ENCODE data around the gene MEF2A. TPM values are rescaled to one million over a fixed set of nuclear protein-coding genes. Genes with fewer than 3 reads are reported as not detected.

MEF2A gene
- total and polyA plus RNA-seq, 9 of the 15 experiments (the other 6 are each of a cell fraction or from before 2014, with no cell fraction given): 1.6 to 18.7 (median 8.7) TPM

DNA sequence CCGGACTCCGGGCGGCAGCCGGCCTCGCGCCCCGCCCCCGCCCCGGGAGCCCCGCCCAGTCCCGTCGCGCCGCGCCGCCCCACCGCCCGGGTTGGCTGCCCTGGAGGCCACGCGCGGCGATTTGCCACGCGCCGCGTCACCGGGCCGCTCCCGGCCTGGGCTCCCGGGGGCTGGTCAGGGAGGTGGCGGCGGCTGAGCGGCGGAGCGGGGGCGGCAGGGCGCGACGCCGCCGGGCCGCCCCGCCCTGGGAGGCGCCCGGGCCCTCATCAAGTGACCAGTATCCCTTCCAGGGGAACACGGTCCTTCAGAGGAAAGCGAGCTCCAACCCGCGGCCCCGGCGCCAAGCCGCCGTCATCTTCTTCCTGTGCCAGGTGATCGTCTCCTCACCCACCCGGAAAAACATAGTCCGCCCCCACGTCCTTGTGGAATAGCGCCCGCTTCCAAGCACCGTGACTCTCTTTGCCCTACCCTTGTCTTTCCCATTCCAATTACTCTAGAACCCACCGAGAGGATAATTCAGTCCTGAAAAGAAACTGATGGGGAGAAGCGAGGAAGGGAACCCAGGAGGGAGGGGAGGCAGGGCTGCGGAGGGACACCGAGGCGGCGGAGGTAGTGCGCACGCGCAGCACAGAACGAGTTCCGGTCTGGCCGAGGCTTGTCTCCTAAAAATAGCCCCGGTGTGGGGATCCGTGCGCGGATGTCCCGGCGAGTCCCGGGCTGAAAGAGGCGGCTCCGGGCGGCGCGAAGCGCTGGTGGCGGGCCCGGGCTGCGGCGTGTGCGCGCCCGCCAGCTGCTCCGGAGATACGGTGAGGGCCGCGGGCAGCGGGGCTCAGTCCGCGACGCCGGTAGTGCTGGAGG is at the start of gene MEF2A (continued):
- TF ChIP-seq ZBTB11 (CRISPR knock-in tag; IDR thresholded peaks at IDR 0.05) (peak in 1 of 3 experiments; percentile 82; a peak in 2 of 6 replicates), HES1 (IDR thresholded peaks at IDR 0.05; ENCODE audit: low read depth) (peak; percentile 34; the same call in 1 of the 2 replicates), ZNF511 (CRISPR knock-in tag; IDR thresholded peaks at IDR 0.05) (0 out of 2 replicates have a peak, but pooled peaks have one; percentile 35), LCOR (CRISPR knock-in tag; IDR thresholded peaks at IDR 0.05) (no peak), CBX3 (IDR thresholded peaks at IDR 0.05; ENCODE audit: borderline replicate concordance in 1 of 2, low read length in 2 of 2) (peak in 1 of 2 experiments; percentile 65; a peak in 1 of 3 replicates), E2F8 (IDR thresholded peaks at IDR 0.05; ENCODE audit: low read depth, partially characterized antibody) (peak; percentile 52), POLR2B (IDR thresholded peaks at IDR 0.05; ENCODE audit: low read depth, partially characterized antibody) (peak; percentile 55), E2F3 (CRISPR knock-in tag; IDR thresholded peaks at IDR 0.05) (0 out of 2 replicates have a peak, but pooled peaks have one; percentile 43), CREM (IDR thresholded peaks at IDR 0.05; ENCODE audit: low read depth) (peak; percentile 49), ZNF24 (IDR thresholded peaks at IDR 0.05) (peak; percentile 30; the same call in 1 of the 2 replicates), ATF7 (IDR thresholded peaks at IDR 0.05) (peak; percentile 72), FIP1L1 (IDR thresholded peaks at IDR 0.05; ENCODE audit: low read depth, low read length, poor library complexity, severe bottlenecking) (peak; percentile 52), GATAD2A (IDR thresholded peaks at IDR 0.05) (peak; percentile 85; the same call in 1 of the 2 replicates)
- TF ChIP-seq, protein P1, sequence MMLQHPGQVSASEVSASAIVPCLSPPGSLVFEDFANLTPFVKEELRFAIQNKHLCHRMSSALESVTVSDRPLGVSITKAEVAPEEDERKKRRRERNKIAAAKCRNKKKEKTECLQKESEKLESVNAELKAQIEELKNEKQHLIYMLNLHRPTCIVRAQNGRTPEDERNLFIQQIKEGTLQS (IDR thresholded peaks at IDR 0.05): peak; percentile 40; the same call in 1 of the 2 replicates
- TF ChIP-seq, protein P1 (CRISPR knock-in tag; conservative IDR thresholded peaks at IDR 0.05): no peak
- TF ChIP-seq, protein P2, sequence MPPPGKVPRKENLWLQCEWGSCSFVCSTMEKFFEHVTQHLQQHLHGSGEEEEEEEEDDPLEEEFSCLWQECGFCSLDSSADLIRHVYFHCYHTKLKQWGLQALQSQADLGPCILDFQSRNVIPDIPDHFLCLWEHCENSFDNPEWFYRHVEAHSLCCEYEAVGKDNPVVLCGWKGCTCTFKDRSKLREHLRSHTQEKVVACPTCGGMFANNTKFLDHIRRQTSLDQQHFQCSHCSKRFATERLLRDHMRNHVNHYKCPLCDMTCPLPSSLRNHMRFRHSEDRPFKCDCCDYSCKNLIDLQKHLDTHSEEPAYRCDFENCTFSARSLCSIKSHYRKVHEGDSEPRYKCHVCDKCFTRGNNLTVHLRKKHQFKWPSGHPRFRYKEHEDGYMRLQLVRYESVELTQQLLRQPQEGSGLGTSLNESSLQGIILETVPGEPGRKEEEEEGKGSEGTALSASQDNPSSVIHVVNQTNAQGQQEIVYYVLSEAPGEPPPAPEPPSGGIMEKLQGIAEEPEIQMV (tag; conservative IDR thresholded peaks at IDR 0.05; ENCODE audit: low read depth): no peak

All from K562 (cell line).